ENCODE measurements around the gene LMX1B. TPM values are rescaled to one million over a fixed set of nuclear protein-coding genes. Genes with fewer than 3 reads are reported as not detected.

The LMX1B gene
- total RNA-seq, 1 experiment from 2014 or later = 0.55 TPM

GRCh38 chr9:126633881-126634558, 20.3 kb downstream of the LMX1B start:
- ATAC-seq = no peak
- no peak for DNase-seq
- Histone ChIP-seq H3K27ac (ENCODE audit: low read length) (no peak overlapping the region), H3K9me3 (ENCODE audit: low read length) (no peaks in the 10 kb centered on the region), H3K27me3 (ENCODE audit: low read length) (no peaks in the 10 kb centered on the region), H3K79me2 (ENCODE audit: low read length) (no peaks in the 10 kb centered on the region), H3F3A (ENCODE audit: low read length, unreplicated experiment) (no peaks in the 10 kb centered on the region), H3K4me2 (ENCODE audit: low read length) (no peak overlapping the region), H3K4me3 (ENCODE audit: low read length) (no peak overlapping the region), H3K36me3 (ENCODE audit: low read depth, low read length) (no peaks in the 10 kb centered on the region), H2AFZ (ENCODE audit: low read length) (no peak overlapping the region), H3K4me1 (ENCODE audit: insufficient read depth, low read length) (no peaks in the 10 kb centered on the region), H4K20me1 (ENCODE audit: low read length) (no peaks in the 10 kb centered on the region), H3K9me2 (replicated peaks; ENCODE audit: low read length) (no peaks in the 10 kb centered on the region), H3K9ac (ENCODE audit: low read length) (no peak overlapping the region)
- intact Hi-C loops (cut with micrococcal nuclease) = no loop called here
- POLR2A ChIA-PET (ENCODE audit: unreplicated experiment) = no interaction called here
- CTCF ChIA-PET = no interaction called here
- BruUV-seq (replicated peaks) = no TSS peak
- TF ChIP-seq EZH2phosphoT487 (IDR thresholded peaks at IDR 0.05; ENCODE audit: borderline replicate concordance, low read length) = no peak
- TF ChIP-seq EZH2 (IDR thresholded peaks at IDR 0.05; ENCODE audit: low read length, unreplicated experiment) = no peak
- no peak for TF ChIP-seq CTCF (conservative IDR thresholded peaks at IDR 0.05; ENCODE audit: low read depth, low read length)

- no peaks in the 10 kb centered on the region for H3F3A ChIP-seq (ENCODE audit: low read length, unreplicated experiment)
- no peak for DNase-seq
- H3K4me2 ChIP-seq (ENCODE audit: low read length) = no peak overlapping the region
- H3K4me1 ChIP-seq (ENCODE audit: insufficient read depth, low read length) = no peaks in the 10 kb centered on the region
- H3K27me3 ChIP-seq (ENCODE audit: low read length) = no peaks in the 10 kb centered on the region
- no peaks in the 10 kb centered on the region for H3K36me3 ChIP-seq (ENCODE audit: low read depth, low read length)
- no peaks in the 10 kb centered on the region for H3K79me2 ChIP-seq (ENCODE audit: low read length)
- H3K27ac ChIP-seq (ENCODE audit: low read length) = no peak overlapping the region
- H3K9ac ChIP-seq (ENCODE audit: low read length) = no peak overlapping the region
- ChIA-PET CTCF (no interaction called here), POLR2A (ENCODE audit: unreplicated experiment) (interaction anchor here (0.6 kb wide), 1 partner anchor 624 kb away, joined by 3 read pairs; no protein-coding TSS in a partner anchor)
- no peak for TF ChIP-seq EZH2phosphoT487 (IDR thresholded peaks at IDR 0.05; ENCODE audit: borderline replicate concordance, low read length)
- TF ChIP-seq CTCF (conservative IDR thresholded peaks at IDR 0.05; ENCODE audit: low read depth, low read length) = no peak
- TF ChIP-seq EZH2 (IDR thresholded peaks at IDR 0.05; ENCODE audit: low read length, unreplicated experiment) = no peak
- no peaks in the 10 kb centered on the region for H4K20me1 ChIP-seq (ENCODE audit: low read length)
- H3K9me2 ChIP-seq (replicated peaks; ENCODE audit: low read length) = no peaks in the 10 kb centered on the region
- no peak for ATAC-seq
- H2AFZ ChIP-seq (ENCODE audit: low read length) = no peak overlapping the region
- no TSS peak for BruUV-seq (replicated peaks)
- no peaks in the 10 kb centered on the region for H3K9me3 ChIP-seq (ENCODE audit: low read length)
- no peak overlapping the region for H3K4me3 ChIP-seq (ENCODE audit: low read length)
- intact Hi-C loops (cut with micrococcal nuclease) = no loop called here
Observed at GRCh38 chr9:126635061-126635460, 21.3 kb downstream of the LMX1B start.

GRCh38 chr9:126635661-126636439, 22.1 kb downstream of the LMX1B start:
- Histone ChIP-seq H2AFZ (ENCODE audit: low read length) (no peak overlapping the region), H3K36me3 (ENCODE audit: low read depth, low read length) (no peaks in the 10 kb centered on the region), H3K9ac (ENCODE audit: low read length) (no peak overlapping the region), H3K27me3 (ENCODE audit: low read length) (no peaks in the 10 kb centered on the region), H3K9me2 (replicated peaks; ENCODE audit: low read length) (no peaks in the 10 kb centered on the region), H3K79me2 (ENCODE audit: low read length) (no peaks in the 10 kb centered on the region), H3K4me2 (ENCODE audit: low read length) (no peak overlapping the region), H3K4me1 (ENCODE audit: insufficient read depth, low read length) (no peaks in the 10 kb centered on the region), H3F3A (ENCODE audit: low read length, unreplicated experiment) (no peaks in the 10 kb centered on the region), H3K27ac (ENCODE audit: low read length) (no peak overlapping the region), H4K20me1 (ENCODE audit: low read length) (no peaks in the 10 kb centered on the region), H3K9me3 (ENCODE audit: low read length) (no peaks in the 10 kb centered on the region), H3K4me3 (ENCODE audit: low read length) (no peak overlapping the region)
- TF ChIP-seq EZH2 (IDR thresholded peaks at IDR 0.05; ENCODE audit: low read length, unreplicated experiment) = no peak
- TF ChIP-seq CTCF (conservative IDR thresholded peaks at IDR 0.05; ENCODE audit: low read depth, low read length) = no peak
- ChIA-PET POLR2A (ENCODE audit: unreplicated experiment) (interaction anchor here (0.6 kb wide), 1 partner anchor 623 kb away, joined by 3 read pairs; no protein-coding TSS in a partner anchor), CTCF (no interaction called here)
- DNase-seq (no peak), ATAC-seq (no peak)
- BruUV-seq (replicated peaks) = no TSS peak
- intact Hi-C loops (cut with micrococcal nuclease) = no loop called here
